GM19438 (cell line): ENCODE measurements around the gene CD163L1.
"Not testable (repeated sequence)": the region's sequence is repeated elsewhere in the genome, so short reads cannot be mapped to it uniquely, and the experiment has no call there.

ENCODE experiments used
- ATAC-seq: cut with Tn5 transposase; IDR thresholded peaks from one replicate; pipeline ENCODE4 v1.9.1; 2021; ENCODE audit warnings: low read depth; ENCODE audit not compliant: unreplicated experiment

Gene CD163L1

GRCh38 chr12:7444076-7444475 is at the start of gene CD163L1:
Gene CD163L1, minus strand, starts transcription at chr12:7444153. Its CDS starts 26 bp downstream, at chr12:7444127.
- no peak for ATAC-seq

- ATAC-seq: no peak
Observed at GRCh38 chr12:7493006-7493405, 49.1 kb upstream of the CD163L1 start.

- ATAC-seq: no peak
Observed at GRCh38 chr12:7486512-7486911, 42.6 kb upstream of the CD163L1 start.

GRCh38 chr12:7485095-7485494 is 41.1 kb upstream of the CD163L1 start:
- ATAC-seq: no peak

GRCh38 chr12:7483343-7483742 is 39.4 kb upstream of the CD163L1 start:
- no peak for ATAC-seq

- ATAC-seq: no peak
Observed at GRCh38 chr12:7479771-7480170, 35.8 kb upstream of the CD163L1 start.

GRCh38 chr12:7472060-7472459 is 28.1 kb upstream of the CD163L1 start:
- ATAC-seq: no peak

GRCh38 chr12:7460375-7461259 is 16.7 kb upstream of the CD163L1 start:
- ATAC-seq: no peak

- ATAC-seq: no peak
Observed at GRCh38 chr12:7459973-7460372, 16.0 kb upstream of the CD163L1 start.

- ATAC-seq: no peak
Observed at GRCh38 chr12:7451756-7452155, 7.8 kb upstream of the CD163L1 start.

GRCh38 chr12:7450667-7451066 is 6.7 kb upstream of the CD163L1 start:
- no peak for ATAC-seq

- no peak for ATAC-seq
Observed at GRCh38 chr12:7448099-7448498, 4.1 kb upstream of the CD163L1 start.

- no peak for ATAC-seq
Observed at GRCh38 chr12:7444537-7444936, 584 bp upstream of the CD163L1 start.

- ATAC-seq: no peak
Observed at GRCh38 chr12:7441216-7441615, 2.7 kb downstream of the CD163L1 start.

- ATAC-seq: no peak
Observed at GRCh38 chr12:7439579-7440505, 4.1 kb downstream of the CD163L1 start.

- not testable (repeated sequence) for ATAC-seq
Observed at GRCh38 chr12:7438291-7438995, 5.5 kb downstream of the CD163L1 start.

GRCh38 chr12:7437494-7437893 is 6.5 kb downstream of the CD163L1 start:
- ATAC-seq: not testable (repeated sequence)

GRCh38 chr12:7434670-7435069 is 9.3 kb downstream of the CD163L1 start:
- ATAC-seq: no peak

GRCh38 chr12:7433276-7433822 is 10.6 kb downstream of the CD163L1 start:
- no peak for ATAC-seq

GRCh38 chr12:7431993-7432685 is 11.8 kb downstream of the CD163L1 start:
- ATAC-seq: no peak
